Thyroid gland (tissue), 4 donors: ENCODE measurements around the gene AK8. TPM values are rescaled to one million over a fixed set of nuclear protein-coding genes. Genes with fewer than 3 reads are reported as not detected.

ENCODE experiments used
- DNase-seq, 2 donors: peaks; one replicate each; pipeline ENCODE4 v3.0.0-alpha.2; 2019
- H3K27ac ChIP-seq, 3 donors: fragments of 200-600 bp; sonication (generic); 1 replicate in 2 of 3; 2 replicates in 1 of 3; pipeline ENCODE4 v1.5.1; 2016 to 2019; ENCODE audit warnings: mild to moderate bottlenecking in 1 of 3, moderate library complexity in 1 of 3
- H3K27me3 ChIP-seq: fragments of 200-600 bp; sonication (generic); one replicate; pipeline ENCODE4 v1.5.1; 2019
- H3K36me3 ChIP-seq, 2 donors: fragments of 200-600 bp; sonication (generic); one replicate each; pipeline ENCODE4 v1.5.1; 2016 to 2019
- H3K4me1 ChIP-seq, 2 donors: fragments of 200-600 bp; sonication (generic); one replicate each; pipeline ENCODE4 v1.5.1; 2017 to 2019
- H3K4me3 ChIP-seq, 3 donors: fragments of 200-600 bp; sonication (generic); replicated peaks in 1 of 3; 1 replicate in 2 of 3; 2 replicates in 1 of 3; pipeline ENCODE4 v1.5.1; 2016; ENCODE audit warnings: mild to moderate bottlenecking in 1 of 3
- H3K9me3 ChIP-seq: fragments of 200-600 bp; sonication (generic); one replicate; pipeline ENCODE4 v1.5.1; 2017
- CTCF ChIP-seq, 6 experiments: fragments of 200-600 bp in 3 of 6; fragments of 450-650 bp in 3 of 6; sonication (generic) in 3 of 6; IDR thresholded peaks; one replicate each; pipeline ENCODE4 v1.5.1; 2016 to 2019; ENCODE audit warnings: antibody characterized with exemption in 6 of 6, mild to moderate bottlenecking in 2 of 6, inconsistent platforms in 1 of 6, moderate library complexity in 1 of 6
- POLR2A ChIP-seq, 2 donors: fragments of 450-650 bp; IDR thresholded peaks; one replicate each; pipeline ENCODE4 v1.6.1; 2017; ENCODE audit warnings: antibody characterized with exemption in 2 of 2, mild to moderate bottlenecking in 2 of 2, moderate library complexity in 1 of 2
- WGBS, 2 donors: methylation state at CpG; one replicate each; pipeline ENCODE4 v1.1.5; 2017; 5-methylcytosine and 5-hydroxymethylcytosine counted together
- intact Hi-C: fragments of 100-400 bp; cut with DNase I; formaldehyde crosslinking; loops from one replicate; pipeline ENCODE4 v1.15.1; 2023
- total RNA-seq, 4 donors: library from RNA; depleted of rRNA; stranded (reverse); fragments of >200 nt; gene quantifications; one replicate each; pipeline ENCODE4 v1.2.3, GENCODE V29; 2016

AK8 gene
- total RNA-seq, 4 donors from 2014 or later = 5.4 to 9.9 (median 8.0) TPM

- Histone ChIP-seq H3K27me3 (no peaks in the 10 kb centered on the region), H3K27ac (no peak overlapping the region), H3K36me3 (peaks cover 0 to 4% of the 10 kb centered on the region in 2 donors), H3K4me1 (peaks cover 12 to 31% of the 10 kb centered on the region in 2 donors), H3K4me3 (no peak overlapping the region), H3K9me3 (no peaks in the 10 kb centered on the region)
- DNase-seq = no peak
- TF ChIP-seq POLR2A (IDR thresholded peaks at IDR 0.05) (no peak), CTCF (IDR thresholded peaks at IDR 0.05) (no peak)
- 91 to 94% methylated on average over 27 of the region's 27 CpGs for WGBS, 2 donors
- intact Hi-C loops = no loop called here
Observed at GRCh38 chr9:132883349-132884294, 5.5 kb upstream of the AK8 start.

DNA sequence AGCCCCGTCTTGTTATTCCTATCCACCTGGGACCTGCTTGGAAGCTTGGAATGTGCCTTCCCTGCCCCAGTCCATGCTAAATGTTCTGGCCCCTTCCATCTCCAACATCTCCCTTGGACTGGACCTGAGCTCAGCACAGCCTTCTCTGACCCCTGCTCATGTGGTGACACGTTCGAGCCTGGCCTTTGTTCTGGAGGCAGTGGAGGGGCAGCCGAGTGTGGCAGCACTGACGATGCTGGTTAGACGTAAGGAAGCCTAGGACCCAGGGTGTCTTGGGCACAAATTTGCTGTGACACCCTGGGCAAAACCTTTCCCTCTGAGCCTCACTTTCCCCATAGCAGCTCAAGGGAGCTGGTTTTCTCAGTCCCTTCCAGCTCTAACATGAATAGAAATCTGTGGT is 4.5 kb upstream of the AK8 start:
- no peak for TF ChIP-seq POLR2A (IDR thresholded peaks at IDR 0.05)
- TF ChIP-seq CTCF (IDR thresholded peaks at IDR 0.05) = no peak
- H3K36me3 ChIP-seq = peaks cover 0 to 4% of the 10 kb centered on the region in 2 donors
- no peak overlapping the region for H3K27ac ChIP-seq
- WGBS, 2 donors = 82 to 83% methylated on average over 6 of the region's 6 CpGs
- intact Hi-C loops = no loop called here
- no peak overlapping the region for H3K4me3 ChIP-seq
- no peak for DNase-seq
- H3K4me1 ChIP-seq = peaks cover 12 to 31% of the 10 kb centered on the region in 2 donors
- H3K27me3 ChIP-seq = no peaks in the 10 kb centered on the region
- H3K9me3 ChIP-seq = no peaks in the 10 kb centered on the region

GRCh38 chr9:132881826-132882225 is 3.7 kb upstream of the AK8 start:
- H3K4me1 ChIP-seq = peaks cover 12 to 37% of the 10 kb centered on the region in 2 donors
- intact Hi-C loops = no loop called here
- H3K9me3 ChIP-seq = no peaks in the 10 kb centered on the region
- 86 to 92% methylated on average over 6 of the region's 6 CpGs for WGBS, 2 donors
- H3K27ac ChIP-seq = no peak overlapping the region
- DNase-seq = no peak
- no peaks in the 10 kb centered on the region for H3K27me3 ChIP-seq
- no peak overlapping the region for H3K4me3 ChIP-seq
- no peaks in the 10 kb centered on the region for H3K36me3 ChIP-seq
- TF ChIP-seq POLR2A (IDR thresholded peaks at IDR 0.05) (no peak), CTCF (IDR thresholded peaks at IDR 0.05) (no peak)

GRCh38 chr9:132880324-132880661 is 2.2 kb upstream of the AK8 start:
- WGBS, 2 donors = 55 to 67% methylated on average over 7 of the region's 7 CpGs
- TF ChIP-seq CTCF (IDR thresholded peaks at IDR 0.05) (no peak), POLR2A (IDR thresholded peaks at IDR 0.05) (no peak)
- no peaks in the 10 kb centered on the region for H3K27me3 ChIP-seq
- no peak overlapping the region for H3K4me3 ChIP-seq
- H3K4me1 ChIP-seq = peaks cover 7 to 26% of the 10 kb centered on the region in 2 donors
- no peaks in the 10 kb centered on the region for H3K36me3 ChIP-seq
- H3K27ac ChIP-seq = peak overlapping the region; percentile 89 to 99 (median 94)
- peak; percentile 70 to 72 for DNase-seq
- H3K9me3 ChIP-seq = no peaks in the 10 kb centered on the region
- intact Hi-C loops = no loop called here
